Adipocyte (in vitro differentiated cells): ENCODE results near the gene KLRG1.

Source experiments
- DNase-seq: peaks from one replicate; pipeline ENCODE4 v3.0.0-alpha.2; 2015; ENCODE audit warnings: low read depth
- H3K27me3 ChIP-seq: replicated peaks from 2 replicates; pipeline ENCODE4 v1.7.0; 2013; ENCODE audit warnings: mild to moderate bottlenecking, low read length, moderate library complexity; ENCODE audit not compliant: control insufficient read depth, insufficient read depth
- H3K36me3 ChIP-seq: 2 replicates; pipeline ENCODE4 v1.7.0; 2013; ENCODE audit warnings: low read length, mild to moderate bottlenecking, moderate library complexity; ENCODE audit not compliant: control insufficient read depth, insufficient read depth, severe bottlenecking
- H3K4me1 ChIP-seq: 2 replicates; pipeline ENCODE4 v1.7.0; 2013; ENCODE audit warnings: mild to moderate bottlenecking, low read length, moderate library complexity; ENCODE audit not compliant: control insufficient read depth, insufficient read depth
- H3K4me3 ChIP-seq: 2 replicates; pipeline ENCODE4 v1.7.0; 2013; ENCODE audit warnings: mild to moderate bottlenecking, low read length, moderate library complexity
- H3K9ac ChIP-seq: 2 replicates; pipeline ENCODE4 v1.7.0; 2013; ENCODE audit warnings: mild to moderate bottlenecking, low read length, moderate library complexity
- H3K9me3 ChIP-seq: 2 replicates; pipeline ENCODE4 v1.7.0; 2013; ENCODE audit warnings: mild to moderate bottlenecking, low read length, moderate library complexity; ENCODE audit not compliant: control insufficient read depth

Gene KLRG1

GRCh38 chr12:8953773-8954402 lies 35.5 kb upstream of the KLRG1 start:
- peaks cover 2% of the 10 kb centered on the region for H3K4me1 ChIP-seq
- no peaks in the 10 kb centered on the region for H3K36me3 ChIP-seq
- H3K4me3 ChIP-seq = no peak overlapping the region
- no peak overlapping the region for H3K9ac ChIP-seq
- H3K9me3 ChIP-seq = no peaks in the 10 kb centered on the region
- no peak for DNase-seq
- no peaks in the 10 kb centered on the region for H3K27me3 ChIP-seq

- H3K27me3 ChIP-seq = no peaks in the 10 kb centered on the region
- no peaks in the 10 kb centered on the region for H3K36me3 ChIP-seq
- H3K4me1 ChIP-seq = no peaks in the 10 kb centered on the region
- H3K9ac ChIP-seq = no peak overlapping the region
- no peak for DNase-seq
- H3K9me3 ChIP-seq = no peaks in the 10 kb centered on the region
- no peak overlapping the region for H3K4me3 ChIP-seq
Observed at GRCh38 chr12:8956073-8956472, 33.3 kb upstream of the KLRG1 start.

GRCh38 chr12:8956772-8957171 lies 32.6 kb upstream of the KLRG1 start:
- H3K9ac ChIP-seq = no peak overlapping the region
- no peak overlapping the region for H3K4me3 ChIP-seq
- H3K27me3 ChIP-seq = no peaks in the 10 kb centered on the region
- no peaks in the 10 kb centered on the region for H3K4me1 ChIP-seq
- H3K36me3 ChIP-seq = no peaks in the 10 kb centered on the region
- H3K9me3 ChIP-seq = no peaks in the 10 kb centered on the region
- no peak for DNase-seq

- H3K9me3 ChIP-seq = no peaks in the 10 kb centered on the region
- no peak for DNase-seq
- no peak overlapping the region for H3K4me3 ChIP-seq
- H3K4me1 ChIP-seq = no peaks in the 10 kb centered on the region
- no peaks in the 10 kb centered on the region for H3K27me3 ChIP-seq
- H3K9ac ChIP-seq = no peak overlapping the region
- no peaks in the 10 kb centered on the region for H3K36me3 ChIP-seq
Observed at GRCh38 chr12:8957561-8957960, 31.8 kb upstream of the KLRG1 start.

- H3K9ac ChIP-seq = no peak overlapping the region
- H3K4me1 ChIP-seq = no peaks in the 10 kb centered on the region
- H3K9me3 ChIP-seq = no peaks in the 10 kb centered on the region
- H3K27me3 ChIP-seq = no peaks in the 10 kb centered on the region
- no peak for DNase-seq
- H3K36me3 ChIP-seq = no peaks in the 10 kb centered on the region
- no peak overlapping the region for H3K4me3 ChIP-seq
Observed at GRCh38 chr12:8958066-8958465, 31.3 kb upstream of the KLRG1 start.

- no peak overlapping the region for H3K9ac ChIP-seq
- H3K4me1 ChIP-seq = no peaks in the 10 kb centered on the region
- H3K36me3 ChIP-seq = no peaks in the 10 kb centered on the region
Observed at GRCh38 chr12:8960176-8960575, 29.2 kb upstream of the KLRG1 start.

GRCh38 chr12:8968761-8969160 lies 20.6 kb upstream of the KLRG1 start:
- DNase-seq = no peak
- no peak overlapping the region for H3K9ac ChIP-seq
- H3K36me3 ChIP-seq = no peaks in the 10 kb centered on the region
- peak overlapping the region; percentile 33 for H3K4me3 ChIP-seq
- peaks cover 19% of the 10 kb centered on the region for H3K9me3 ChIP-seq
- H3K4me1 ChIP-seq = no peaks in the 10 kb centered on the region
- no peaks in the 10 kb centered on the region for H3K27me3 ChIP-seq

More at GRCh38 chr12:8960176-8960575, 29.2 kb upstream of the KLRG1 start:
- Histone ChIP-seq H3K9me3 (no peaks in the 10 kb centered on the region), H3K4me3 (no peak overlapping the region), H3K27me3 (no peaks in the 10 kb centered on the region)
- DNase-seq = no peak

GRCh38 chr12:8969861-8970411 lies 19.4 kb upstream of the KLRG1 start:
- no peak for DNase-seq
- Histone ChIP-seq H3K9ac (no peak overlapping the region), H3K36me3 (no peaks in the 10 kb centered on the region)

GRCh38 chr12:8970432-8970831 lies 18.9 kb upstream of the KLRG1 start:
- no peak overlapping the region for H3K4me3 ChIP-seq
- peaks cover 19% of the 10 kb centered on the region for H3K9me3 ChIP-seq
- H3K36me3 ChIP-seq = no peaks in the 10 kb centered on the region
- H3K27me3 ChIP-seq = no peaks in the 10 kb centered on the region
- H3K4me1 ChIP-seq = no peaks in the 10 kb centered on the region
- no peak overlapping the region for H3K9ac ChIP-seq
- DNase-seq = no peak

More at GRCh38 chr12:8969861-8970411, 19.4 kb upstream of the KLRG1 start:
- no peaks in the 10 kb centered on the region for H3K27me3 ChIP-seq
- H3K4me1 ChIP-seq = no peaks in the 10 kb centered on the region
- peaks cover 19% of the 10 kb centered on the region for H3K9me3 ChIP-seq
- H3K4me3 ChIP-seq = no peak overlapping the region

GRCh38 chr12:8980137-8980536 lies 9.2 kb upstream of the KLRG1 start:
- no peak overlapping the region for H3K4me3 ChIP-seq
- DNase-seq = no peak
- H3K27me3 ChIP-seq = no peaks in the 10 kb centered on the region
- no peaks in the 10 kb centered on the region for H3K4me1 ChIP-seq
- peaks cover 14% of the 10 kb centered on the region for H3K9me3 ChIP-seq
- H3K9ac ChIP-seq = no peak overlapping the region
- no peaks in the 10 kb centered on the region for H3K36me3 ChIP-seq

- Histone ChIP-seq H3K4me1 (no peaks in the 10 kb centered on the region), H3K9ac (no peak overlapping the region), H3K27me3 (no peaks in the 10 kb centered on the region), H3K36me3 (no peaks in the 10 kb centered on the region), H3K4me3 (no peak overlapping the region), H3K9me3 (peaks cover 5% of the 10 kb centered on the region)
- DNase-seq = no peak
Observed at GRCh38 chr12:8985213-8985754, 4.1 kb upstream of the KLRG1 start.
